WI38 (cell line): ENCODE measurements around the gene OR2V2.
"Not testable (repeated sequence)": the region's sequence is repeated elsewhere in the genome, so short reads cannot be mapped to it uniquely, and the experiment has no call there.

Experiments
- H3K4me3 ChIP-seq: 2 replicates; pipeline ENCODE4 v1.5.1; 2011; ENCODE audit warnings: low read depth, mild to moderate bottlenecking, control low read depth, low read length
- TF ChIP-seq, protein P1 (sequence below): IDR thresholded peaks from 2 replicates; pipeline ENCODE4 v1.5.1; 2012; ENCODE audit warnings: low read depth, mild to moderate bottlenecking, control low read depth, low read length

The OR2V2 gene

GRCh38 chr5:181105391-181106025, 41.9 kb upstream of the OR2V2 start:
- TF ChIP-seq, protein P1, sequence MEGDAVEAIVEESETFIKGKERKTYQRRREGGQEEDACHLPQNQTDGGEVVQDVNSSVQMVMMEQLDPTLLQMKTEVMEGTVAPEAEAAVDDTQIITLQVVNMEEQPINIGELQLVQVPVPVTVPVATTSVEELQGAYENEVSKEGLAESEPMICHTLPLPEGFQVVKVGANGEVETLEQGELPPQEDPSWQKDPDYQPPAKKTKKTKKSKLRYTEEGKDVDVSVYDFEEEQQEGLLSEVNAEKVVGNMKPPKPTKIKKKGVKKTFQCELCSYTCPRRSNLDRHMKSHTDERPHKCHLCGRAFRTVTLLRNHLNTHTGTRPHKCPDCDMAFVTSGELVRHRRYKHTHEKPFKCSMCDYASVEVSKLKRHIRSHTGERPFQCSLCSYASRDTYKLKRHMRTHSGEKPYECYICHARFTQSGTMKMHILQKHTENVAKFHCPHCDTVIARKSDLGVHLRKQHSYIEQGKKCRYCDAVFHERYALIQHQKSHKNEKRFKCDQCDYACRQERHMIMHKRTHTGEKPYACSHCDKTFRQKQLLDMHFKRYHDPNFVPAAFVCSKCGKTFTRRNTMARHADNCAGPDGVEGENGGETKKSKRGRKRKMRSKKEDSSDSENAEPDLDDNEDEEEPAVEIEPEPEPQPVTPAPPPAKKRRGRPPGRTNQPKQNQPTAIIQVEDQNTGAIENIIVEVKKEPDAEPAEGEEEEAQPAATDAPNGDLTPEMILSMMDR: no peak
- no peak overlapping the region for H3K4me3 ChIP-seq

- TF ChIP-seq, protein P1: no peak
- no peak overlapping the region for H3K4me3 ChIP-seq
Measured at GRCh38 chr5:181107699-181108098, 39.7 kb upstream of the OR2V2 start.

DNA sequence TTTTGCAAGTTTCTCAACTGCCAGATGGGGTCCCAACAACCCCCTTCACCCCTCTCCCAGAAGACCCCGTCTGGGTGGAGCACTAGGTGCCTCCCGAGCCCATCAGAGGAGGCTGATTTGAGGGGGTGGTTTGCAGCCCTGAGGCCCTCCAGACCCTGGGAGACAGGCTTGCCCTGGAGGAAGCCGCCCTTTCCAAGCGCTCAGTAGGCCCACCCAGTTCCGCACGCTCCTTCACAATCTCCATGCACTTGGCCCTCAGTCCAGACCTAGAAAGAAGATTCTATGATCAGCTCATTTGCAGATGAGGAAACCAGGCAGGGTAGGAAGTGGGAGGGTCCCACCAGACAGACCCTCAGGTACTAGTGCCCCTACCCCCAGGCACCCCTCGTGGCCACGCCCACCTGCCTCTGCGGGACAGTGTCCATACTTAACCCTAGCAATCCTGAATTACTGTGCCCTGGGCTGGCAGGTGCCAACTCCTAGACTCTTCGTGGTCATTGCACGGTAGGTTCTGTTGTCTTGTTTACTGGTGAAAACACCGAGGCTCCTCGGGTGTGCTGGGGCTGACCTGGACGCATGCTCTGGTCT, 38.7 kb upstream of the OR2V2 start:
- no peak overlapping the region for H3K4me3 ChIP-seq
- TF ChIP-seq, protein P1: no peak

GRCh38 chr5:181109489-181110013, 37.8 kb upstream of the OR2V2 start:
- no peak overlapping the region for H3K4me3 ChIP-seq
- TF ChIP-seq, protein P1: no peak

DNA sequence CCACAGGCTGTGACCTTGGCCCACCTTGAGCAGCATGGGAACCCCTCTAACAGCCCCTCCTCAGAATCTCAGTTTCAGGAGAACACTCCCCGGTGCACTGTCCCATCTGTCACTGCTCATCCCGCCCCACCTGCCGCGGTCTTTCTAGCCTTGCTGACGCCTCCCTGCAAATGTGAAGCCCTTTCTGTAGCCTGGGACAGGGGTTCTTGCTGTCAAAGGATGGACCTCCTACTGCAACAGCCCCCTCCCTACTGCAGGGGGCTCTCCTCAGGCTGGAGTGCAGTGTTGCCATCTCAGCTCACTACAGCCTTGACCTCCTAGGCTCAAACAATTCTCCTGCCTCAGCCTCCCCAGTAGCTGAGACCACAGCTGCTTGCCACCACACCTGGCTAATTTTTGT, 36.4 kb upstream of the OR2V2 start:
- no peak overlapping the region for H3K4me3 ChIP-seq
- TF ChIP-seq, protein P1: no peak

GRCh38 chr5:181112476-181112875, 34.9 kb upstream of the OR2V2 start:
- no peak overlapping the region for H3K4me3 ChIP-seq
- TF ChIP-seq, protein P1: no peak

DNA sequence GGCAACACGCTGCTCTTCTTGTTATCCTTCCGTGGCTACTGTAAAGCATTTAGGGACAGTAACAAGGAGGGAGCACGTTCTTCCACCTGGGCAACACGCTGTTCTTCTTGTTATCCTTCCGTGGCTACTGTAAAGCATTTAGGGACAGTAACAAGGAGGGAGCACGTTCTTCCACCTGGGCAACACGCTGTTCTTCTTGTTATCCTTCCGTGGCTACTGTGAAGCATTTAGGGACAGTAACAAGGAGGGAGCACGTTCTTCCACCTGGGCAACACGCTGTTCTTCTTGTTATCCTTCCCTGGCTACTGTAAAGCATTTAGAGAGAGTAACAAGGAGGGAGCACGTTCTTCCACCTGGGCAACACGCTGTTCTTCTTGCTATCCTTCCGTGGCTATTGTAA, 33.8 kb upstream of the OR2V2 start:
- not testable (repeated sequence) for H3K4me3 ChIP-seq

DNA sequence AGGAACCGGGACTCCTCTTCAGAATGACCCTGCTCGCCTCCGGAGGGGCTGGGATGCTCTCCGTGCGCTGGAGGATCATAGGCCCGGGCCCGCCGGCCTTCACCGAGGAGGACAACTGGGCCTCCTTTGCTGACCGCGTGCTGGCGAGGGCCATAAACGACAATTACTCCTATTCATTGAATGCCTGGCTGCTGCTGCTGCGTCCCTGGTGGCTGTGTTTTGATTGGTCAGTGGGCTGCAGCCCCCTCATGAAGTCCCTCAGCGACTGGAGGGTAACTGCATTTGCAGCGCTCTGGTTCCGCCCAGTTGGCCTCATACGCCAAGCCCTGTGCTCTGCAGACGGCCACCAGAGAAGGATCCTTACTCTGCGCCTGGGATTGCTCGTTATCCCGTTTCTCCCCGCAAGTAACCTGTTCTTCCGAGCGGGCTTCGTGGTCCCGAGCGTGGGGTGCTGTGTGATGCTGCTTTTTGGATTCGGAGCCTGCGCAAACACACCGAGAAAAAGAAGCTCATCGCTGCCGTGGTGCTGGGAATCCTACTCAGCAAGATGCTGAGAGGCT, 33.0 kb upstream of the OR2V2 start:
- H3K4me3 ChIP-seq: peak overlapping the region; percentile 53
- TF ChIP-seq, protein P1: no peak
